Psoas muscle (tissue), 8 donors: Measurements from ENCODE around the gene RFXANK. TPM values are rescaled to one million over a fixed set of nuclear protein-coding genes. Genes with fewer than 3 reads are reported as not detected.
A peak's percentile ranks its signal among the peaks of the same experiment; 100 is the strongest.

ENCODE experiments used
- ATAC-seq, 4 donors: fragments of 200-7000 bp; cut with Tn5 transposase; one replicate each; pipeline ENCODE4 v1.9.1; 2020; ENCODE audit warnings: moderate library complexity in 3 of 4, mild to moderate bottlenecking in 2 of 4
- DNase-seq, 2 donors: peaks; one replicate each; pipeline ENCODE4 v3.0.0-alpha.2; 2020
- H3K27ac ChIP-seq: fragments of 200-600 bp; one replicate; pipeline ENCODE4 v1.8.0; 2022
- H3K27me3 ChIP-seq, 3 donors: fragments of 200-600 bp in 1 of 3; one replicate each; pipeline versions ENCODE4 v1.6.1 to v1.8.0; 2013 to 2022; ENCODE audit warnings: low read length in 2 of 3, mild to moderate bottlenecking in 2 of 3, moderate library complexity in 1 of 3; ENCODE audit not compliant: insufficient read depth in 3 of 3
- H3K36me3 ChIP-seq, 2 donors: fragments of 200-600 bp in 1 of 2; one replicate each; pipeline versions ENCODE4 v1.6.1 to v1.8.0; 2013 to 2022; ENCODE audit warnings: low read depth in 1 of 2, mild to moderate bottlenecking in 1 of 2, moderate library complexity in 1 of 2; ENCODE audit not compliant: insufficient read depth in 1 of 2
- H3K4me1 ChIP-seq: fragments of 200-600 bp; one replicate; pipeline ENCODE4 v1.8.0; 2022
- H3K4me3 ChIP-seq: fragments of 200-600 bp; one replicate; pipeline ENCODE4 v1.8.0; 2022; ENCODE audit warnings: mild to moderate bottlenecking
- H3K9me3 ChIP-seq: fragments of 200-600 bp; one replicate; pipeline ENCODE4 v1.8.0; 2022
- WGBS, 3 donors: extraction: QIAGEN DNeasy Blood & Tissue Kit; methylation state at CpG; one replicate each; pipeline versions ENCODE4 v1.1.6 to v1.1.7; 2013; 5-methylcytosine and 5-hydroxymethylcytosine counted together
- intact Hi-C, 2 donors: fragments of 100-400 bp; cut with DNase I; formaldehyde crosslinking; loops; one replicate each; pipeline versions ENCODE4 v1.11.0 to v1.14.2; 2022
- polyA plus RNA-seq, 3 donors: library from polyadenylated mRNA; stranded (reverse); fragments of 200-250 nt; gene quantifications; one replicate each; pipeline ENCODE4 v1.2.3, GENCODE V29; 2013
- total RNA-seq, 4 donors: library from RNA; stranded (reverse); fragmentation: NEBNext Ultra II Directional in 2 of 4; extraction: Animal tissue kit (Norgen Biotek cat#: 25700) in 2 of 4; gene quantifications; one replicate each; pipeline versions ENCODE4 v1.2.1 to v1.2.4, GENCODE V29; 2021 to 2023
- TF ChIP-seq, protein P1 (sequence below): fragments of 200-600 bp; IDR thresholded peaks from one replicate; pipeline ENCODE4 v1.8.0; 2022; ENCODE audit warnings: antibody characterized with exemption
- donor health status: healthy with polysubstance abuse.
- donor health status: DM: no; HTN: no; CAD: no; lungs with moderate emphysema.
- donor health status: Bipolar disorder and iron deficiency.
- donor health status: healthy.
- donor health status: DM: yes; HTN: yes; CAD: no.
- donor health status: DM: no; HTN: no; CAD: no.
- donor health status: DM: no; HTN: no; CAD: no.
- donor health status: DM: yes; HTN: yes; CAD: no.

Gene RFXANK
- total and polyA plus RNA-seq, 7 donors: 33.3 to 64.9 (median 50.8) TPM

GRCh38 chr19:19213426-19214158 is 21.5 kb downstream of the RFXANK start:
- DNase-seq: no peak
- no peaks in the 10 kb centered on the region for H3K36me3 ChIP-seq
- H3K9me3 ChIP-seq: no peaks in the 10 kb centered on the region
- intact Hi-C loops: no loop called here
- H3K27ac ChIP-seq: no peak overlapping the region
- H3K4me3 ChIP-seq: no peak overlapping the region
- H3K4me1 ChIP-seq: no peaks in the 10 kb centered on the region
- TF ChIP-seq, protein P1, sequence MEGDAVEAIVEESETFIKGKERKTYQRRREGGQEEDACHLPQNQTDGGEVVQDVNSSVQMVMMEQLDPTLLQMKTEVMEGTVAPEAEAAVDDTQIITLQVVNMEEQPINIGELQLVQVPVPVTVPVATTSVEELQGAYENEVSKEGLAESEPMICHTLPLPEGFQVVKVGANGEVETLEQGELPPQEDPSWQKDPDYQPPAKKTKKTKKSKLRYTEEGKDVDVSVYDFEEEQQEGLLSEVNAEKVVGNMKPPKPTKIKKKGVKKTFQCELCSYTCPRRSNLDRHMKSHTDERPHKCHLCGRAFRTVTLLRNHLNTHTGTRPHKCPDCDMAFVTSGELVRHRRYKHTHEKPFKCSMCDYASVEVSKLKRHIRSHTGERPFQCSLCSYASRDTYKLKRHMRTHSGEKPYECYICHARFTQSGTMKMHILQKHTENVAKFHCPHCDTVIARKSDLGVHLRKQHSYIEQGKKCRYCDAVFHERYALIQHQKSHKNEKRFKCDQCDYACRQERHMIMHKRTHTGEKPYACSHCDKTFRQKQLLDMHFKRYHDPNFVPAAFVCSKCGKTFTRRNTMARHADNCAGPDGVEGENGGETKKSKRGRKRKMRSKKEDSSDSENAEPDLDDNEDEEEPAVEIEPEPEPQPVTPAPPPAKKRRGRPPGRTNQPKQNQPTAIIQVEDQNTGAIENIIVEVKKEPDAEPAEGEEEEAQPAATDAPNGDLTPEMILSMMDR: no peak
- H3K27me3 ChIP-seq: peaks cover 0 to 61% (median 25%) of the 10 kb centered on the region in 3 donors
- ATAC-seq: no peak
- WGBS, 3 donors: 34 to 49% (median 45%) methylated on average over 20 to 21 of the region's 21 CpGs

DNA sequence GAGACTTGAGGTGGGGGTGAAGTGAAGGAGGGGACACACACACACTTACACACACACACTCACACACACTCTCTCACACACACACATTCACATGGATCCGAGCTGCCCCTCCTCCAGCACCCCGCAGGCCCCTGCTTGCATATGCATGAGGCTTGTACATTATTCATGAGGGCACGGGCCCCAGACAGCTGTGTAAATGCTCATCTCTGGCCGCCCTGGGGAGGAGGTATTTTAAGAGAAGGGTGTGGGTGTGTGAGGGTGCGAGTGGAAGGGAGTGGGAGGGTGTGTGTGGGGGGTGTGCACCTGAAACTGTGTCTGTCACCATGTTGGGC is 22.1 kb downstream of the RFXANK start:
- TF ChIP-seq, protein P1: no peak
- H3K36me3 ChIP-seq: no peaks in the 10 kb centered on the region
- H3K9me3 ChIP-seq: no peaks in the 10 kb centered on the region
- no peak for DNase-seq
- no peaks in the 10 kb centered on the region for H3K4me1 ChIP-seq
- intact Hi-C loops: no loop called here
- H3K27ac ChIP-seq: no peak overlapping the region
- 0 to 5% (median 2%) methylated on average over 5 of the region's 5 CpGs for WGBS, 3 donors
- no peak overlapping the region for H3K4me3 ChIP-seq
- no peak for ATAC-seq
- H3K27me3 ChIP-seq: peaks cover 0 to 65% (median 25%) of the 10 kb centered on the region in 3 donors

- H3K36me3 ChIP-seq: no peaks in the 10 kb centered on the region
- H3K9me3 ChIP-seq: no peaks in the 10 kb centered on the region
- H3K4me1 ChIP-seq: no peaks in the 10 kb centered on the region
- WGBS, 3 donors: 0 to 5% (median 3%) methylated on average over 8 of the region's 8 CpGs
- ATAC-seq (peak in 2 of 4 donors; percentile 37 to 51), DNase-seq (no peak)
- intact Hi-C loops: no loop called here
- H3K27me3 ChIP-seq: peaks cover 0 to 65% (median 25%) of the 10 kb centered on the region in 3 donors
- no peak overlapping the region for H3K4me3 ChIP-seq
- H3K27ac ChIP-seq: no peak overlapping the region
- TF ChIP-seq, protein P1: no peak
These were observed 22.8 kb downstream of the RFXANK start for GRCh38 chr19:19214892-19215291.

GRCh38 chr19:19215792-19216191 is 23.7 kb downstream of the RFXANK start:
- intact Hi-C loops: no loop called here
- H3K27ac ChIP-seq: no peak overlapping the region
- no peaks in the 10 kb centered on the region for H3K4me1 ChIP-seq
- no peaks in the 10 kb centered on the region for H3K9me3 ChIP-seq
- H3K4me3 ChIP-seq: no peak overlapping the region
- TF ChIP-seq, protein P1: no peak
- no peak for ATAC-seq
- DNase-seq: no peak
- no peaks in the 10 kb centered on the region for H3K36me3 ChIP-seq
- peaks cover 0 to 56% (median 22%) of the 10 kb centered on the region in 3 donors for H3K27me3 ChIP-seq
- WGBS, 3 donors: 74 to 76% (median 75%) methylated on average over 4 of the region's 4 CpGs

DNA sequence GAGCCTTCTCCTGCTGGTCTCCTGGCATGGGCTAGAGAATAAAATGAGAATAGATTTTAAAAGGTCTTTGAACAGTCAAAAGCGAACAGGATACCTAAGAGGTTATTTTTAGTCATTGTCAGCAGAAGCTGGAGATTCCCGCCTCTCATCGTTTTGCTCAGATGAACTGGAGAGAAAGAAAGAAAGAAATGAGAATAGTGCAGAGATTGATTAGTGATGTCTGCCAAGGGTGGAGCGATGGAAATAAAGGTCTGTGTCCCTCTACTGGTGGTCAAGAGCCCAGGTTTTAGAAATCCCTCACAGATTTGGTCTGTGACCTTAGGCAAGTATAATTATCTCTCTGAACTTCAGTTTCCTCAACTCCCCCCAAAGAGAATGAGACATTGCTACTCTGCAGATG is 25.0 kb downstream of the RFXANK start:
- Histone ChIP-seq H3K36me3 (no peaks in the 10 kb centered on the region), H3K9me3 (no peaks in the 10 kb centered on the region), H3K4me3 (no peak overlapping the region), H3K27ac (no peak overlapping the region), H3K27me3 (peaks cover 0 to 43% (median 16%) of the 10 kb centered on the region in 3 donors), H3K4me1 (no peaks in the 10 kb centered on the region)
- ATAC-seq (no peak), DNase-seq (no peak)
- 48 to 63% (median 59%) methylated on average over 4 of the region's 4 CpGs for WGBS, 3 donors
- TF ChIP-seq, protein P1: no peak
- intact Hi-C loops: no loop called here
